Prostate gland (tissue), 2 donors: ENCODE measurements around the gene ANO6.

Experiments
- CTCF ChIP-seq, 4 experiments: fragments of 200-600 bp in 2 of 4; fragments of 450-650 bp in 2 of 4; sonication (generic) in 2 of 4; IDR thresholded peaks; 1 replicate in 3 of 4; 2 replicates in 1 of 4; pipeline ENCODE4 v1.5.1; 2016 to 2019; ENCODE audit warnings: antibody characterized with exemption in 4 of 4, mild to moderate bottlenecking in 2 of 4, moderate library complexity in 2 of 4
- POLR2A ChIP-seq: fragments of 450-650 bp; IDR thresholded peaks from one replicate; pipeline ENCODE4 v1.6.1; 2016; ENCODE audit warnings: antibody characterized with exemption, mild to moderate bottlenecking
- POLR2AphosphoS5 ChIP-seq: sonication (generic); formaldehyde crosslinking; IDR thresholded peaks from one replicate; pipeline ENCODE4 v1.6.1; 2017; ENCODE audit warnings: antibody characterized with exemption

- TF ChIP-seq CTCF (IDR thresholded peaks at IDR 0.05) (no peak), POLR2A (no peak), POLR2AphosphoS5 (no peak)
These were observed 80.2 kb downstream of the ANO6 start for GRCh38 chr12:45296046-45296586.
